Subcutaneous adipose tissue (tissue), 4 donors: ENCODE measurements around the gene CYTH1. TPM values are rescaled to one million over a fixed set of nuclear protein-coding genes. Genes with fewer than 3 reads are reported as not detected.

ENCODE experiments used
- CTCF ChIP-seq: fragments of 450-650 bp; IDR thresholded peaks from one replicate; pipeline ENCODE4 v1.5.1; 2016; ENCODE audit warnings: low read depth, mild to moderate bottlenecking, control low read depth, antibody characterized with exemption, moderate library complexity
- total RNA-seq, 4 donors: library from RNA; depleted of rRNA; stranded (reverse); fragments of >200 nt; gene quantifications; one replicate each; pipeline ENCODE4 v1.1.0, GENCODE V29; 2016

CYTH1 gene
- total RNA-seq, 4 donors from 2014 or later: 54.0 to 86.5 (median 71.1) TPM

GRCh38 chr17:78648293-78648692 lies 133.8 kb downstream of the CYTH1 start:
- no peak for TF ChIP-seq CTCF

- no peak for TF ChIP-seq CTCF
Measured at GRCh38 chr17:78647032-78647431, 135.0 kb downstream of the CYTH1 start.

GRCh38 chr17:78645421-78646295 lies 136.4 kb downstream of the CYTH1 start:
- TF ChIP-seq CTCF: no peak

- TF ChIP-seq CTCF: no peak
Measured at GRCh38 chr17:78644931-78645351, 137.1 kb downstream of the CYTH1 start.

- TF ChIP-seq CTCF: no peak
Measured at GRCh38 chr17:78644224-78644623, 137.8 kb downstream of the CYTH1 start.

GRCh38 chr17:78643326-78643725 lies 138.7 kb downstream of the CYTH1 start:
- TF ChIP-seq CTCF: no peak

GRCh38 chr17:78642707-78643106 lies 139.4 kb downstream of the CYTH1 start:
- TF ChIP-seq CTCF: no peak
